Activated effector memory CD4-positive, alpha-beta T cell treated with anti-CD3 and anti-CD28 coated beads, Interleukin-2, amount 50 U/mL, for 16 hours (primary cell): Measurements from ENCODE around the gene ZKSCAN7.
"Not testable (repeated sequence)": the region's sequence is repeated elsewhere in the genome, so short reads cannot be mapped to it uniquely, and the experiment has no call there.

ENCODE experiments used
- DNase-seq: peaks from one replicate; pipeline ENCODE4 v3.0.0-alpha.2; 2020

The ZKSCAN7 gene

DNA sequence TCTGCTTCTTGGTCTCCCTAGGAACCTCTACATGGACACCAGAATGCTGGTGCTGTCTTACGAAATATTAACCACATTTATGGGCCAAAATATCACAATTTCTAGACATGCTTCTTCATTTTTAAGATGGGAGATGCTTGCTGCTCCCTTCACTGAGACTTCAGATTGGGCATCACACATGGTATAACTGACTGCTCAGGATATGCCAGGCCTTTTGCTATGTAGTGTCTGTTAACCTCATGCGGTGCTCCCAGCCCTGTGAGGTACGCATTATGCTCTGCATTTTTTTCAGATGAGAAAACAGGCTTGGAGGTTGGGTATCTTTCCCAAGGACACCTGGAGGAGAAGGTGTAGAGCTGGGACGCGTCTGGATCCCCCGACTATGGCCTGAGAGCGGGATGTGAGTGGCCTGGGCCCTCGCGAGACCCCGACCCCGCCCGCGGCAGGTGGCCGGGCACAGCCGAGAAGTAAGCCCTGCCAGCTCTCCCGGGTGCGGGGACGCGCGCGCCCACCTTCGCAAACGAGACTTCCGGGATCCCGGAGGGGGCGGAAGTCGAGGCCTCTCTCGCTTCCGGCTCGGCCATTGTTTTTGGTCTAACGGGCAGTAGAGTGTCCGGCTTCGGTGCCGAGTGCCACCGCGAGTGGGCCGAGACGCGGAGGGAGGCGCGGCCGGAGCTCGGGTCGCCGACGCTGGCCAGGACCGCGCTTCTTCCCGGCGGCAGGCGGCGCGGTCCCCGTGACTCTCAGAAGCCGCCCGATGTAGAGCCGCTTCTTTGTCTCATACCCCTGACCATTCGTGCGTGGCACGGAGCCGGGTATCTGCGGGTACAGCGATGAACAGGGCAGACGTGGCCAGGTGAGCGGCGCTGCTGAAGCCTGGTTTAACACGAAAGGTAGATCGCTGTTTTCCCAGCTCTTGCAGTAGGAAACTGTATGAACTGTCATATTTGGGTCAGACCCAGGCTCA lies at the start of gene ZKSCAN7:
Gene ZKSCAN7, plus strand, starts transcription at position 568 of the 967 bp plus-strand sequence. CDS start 1,855 bp downstream, outside the sequence.
- peak; percentile 81 for DNase-seq

DNA sequence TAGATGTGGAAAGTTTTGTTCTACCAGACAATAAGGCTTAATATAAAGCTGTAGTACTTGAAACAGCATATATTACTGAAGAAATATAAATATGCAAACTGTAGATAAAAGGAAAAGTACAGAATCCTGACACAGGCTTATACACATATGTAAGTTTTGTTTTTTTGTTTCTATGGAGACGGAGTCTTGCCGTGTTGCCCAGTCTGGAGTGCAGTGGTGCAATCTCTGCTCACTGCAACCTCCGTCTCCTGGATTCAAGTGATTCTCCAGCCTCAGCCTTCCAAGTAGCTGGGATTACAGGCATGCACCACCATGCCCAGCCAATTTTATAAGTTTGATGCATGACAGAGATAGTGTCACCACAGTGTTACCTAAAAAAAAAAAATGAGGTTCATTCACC lies 48.4 kb upstream of the ZKSCAN7 start:
- DNase-seq, result no peak

DNA sequence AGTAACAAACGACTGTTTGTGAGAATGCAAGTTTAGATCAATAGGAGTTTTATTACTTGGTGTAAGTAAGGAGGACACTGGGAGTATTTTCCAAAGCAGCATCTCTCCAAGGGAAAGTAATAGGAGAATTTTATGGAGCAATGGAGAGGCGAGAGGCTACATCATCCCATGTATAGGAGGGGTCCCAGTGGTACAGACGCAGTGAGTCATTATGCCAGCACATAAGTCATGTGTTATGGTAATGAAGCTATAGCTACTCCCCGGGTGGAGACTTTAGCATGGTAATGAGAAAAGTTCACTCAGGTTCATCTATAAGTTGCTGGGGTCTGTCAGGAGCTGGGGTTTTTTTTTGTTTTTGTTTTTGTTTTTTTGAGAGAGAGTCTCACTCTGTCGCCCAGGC lies 48.0 kb upstream of the ZKSCAN7 start:
- DNase-seq, result no peak

DNA sequence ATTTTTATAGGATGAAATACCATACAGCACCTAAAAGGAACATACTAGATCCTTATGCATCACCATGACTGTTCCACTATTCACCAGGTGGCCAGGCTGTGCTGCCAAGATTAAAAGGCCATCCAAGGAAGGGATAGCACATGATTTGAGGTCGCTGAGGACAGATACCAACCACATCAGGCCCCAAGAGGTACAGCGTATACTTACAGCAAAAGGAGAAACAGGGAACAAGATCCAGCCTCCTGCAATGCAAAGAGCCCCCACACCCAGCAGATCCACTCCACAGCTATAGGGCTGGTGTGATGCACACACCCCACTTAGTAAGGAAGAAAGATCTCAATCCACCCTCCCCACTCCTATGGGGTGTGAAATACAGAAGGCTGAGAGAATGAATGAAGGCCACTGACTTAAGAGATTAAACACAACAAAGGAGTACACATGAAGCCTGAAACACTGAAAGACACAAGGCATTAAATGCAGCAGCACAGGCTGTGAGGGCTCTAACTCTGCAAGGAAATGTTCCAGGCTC lies 45.5 kb upstream of the ZKSCAN7 start:
- no peak for DNase-seq

DNA sequence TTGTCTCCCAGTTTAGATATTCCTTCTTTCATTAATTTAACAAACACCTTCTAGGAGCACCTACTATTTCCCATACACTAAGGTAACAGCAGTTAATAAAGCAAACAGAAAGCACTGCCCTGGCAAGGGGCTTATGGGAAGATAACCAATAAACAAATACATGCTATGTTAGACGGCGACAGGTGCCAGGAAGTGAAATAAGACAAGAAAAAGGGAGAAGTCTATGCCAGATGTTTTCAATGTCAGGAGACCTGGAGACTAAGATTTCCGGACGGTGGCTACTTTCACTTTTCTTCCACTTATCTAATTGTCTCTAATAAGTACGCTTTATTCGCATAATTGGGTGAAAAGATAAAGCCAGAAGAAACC lies 45.0 kb upstream of the ZKSCAN7 start:
- no peak for DNase-seq

DNA sequence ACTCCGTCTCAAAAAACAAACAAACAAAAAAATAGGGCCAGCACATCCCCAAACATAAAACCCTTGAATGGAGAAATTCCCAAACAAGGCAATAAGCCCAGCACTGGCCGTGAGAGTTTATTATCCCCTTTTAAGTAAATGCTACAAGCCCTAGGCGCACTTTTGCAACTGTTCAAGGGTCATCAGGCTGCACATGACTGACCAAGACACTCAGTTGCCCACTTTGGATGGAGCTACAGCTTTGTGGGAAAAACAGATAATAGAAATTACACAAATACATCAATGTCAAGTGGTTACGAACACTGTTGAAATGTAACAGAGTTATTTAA lies 43.8 kb upstream of the ZKSCAN7 start:
- DNase-seq, result no peak

DNA sequence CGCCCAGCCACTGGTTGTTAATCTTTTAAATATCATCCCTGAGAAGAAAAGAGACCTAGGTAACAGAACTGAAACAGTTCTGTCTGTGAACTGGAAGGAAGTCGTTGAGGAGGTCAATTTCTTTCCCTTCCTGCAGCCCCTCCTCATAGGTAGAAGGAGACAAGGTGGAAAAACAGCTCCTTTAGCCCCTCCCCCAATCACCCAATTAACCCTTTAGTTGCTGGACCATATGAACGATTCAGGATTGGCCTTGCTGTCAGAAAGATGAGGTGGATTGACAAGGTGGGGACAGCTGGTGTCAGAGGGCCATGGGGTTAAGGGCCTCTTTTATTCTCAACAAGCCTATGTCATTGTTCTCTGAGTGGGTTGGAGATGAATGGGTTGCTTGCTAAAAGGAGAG lies 41.5 kb upstream of the ZKSCAN7 start:
- DNase-seq, result no peak

DNA sequence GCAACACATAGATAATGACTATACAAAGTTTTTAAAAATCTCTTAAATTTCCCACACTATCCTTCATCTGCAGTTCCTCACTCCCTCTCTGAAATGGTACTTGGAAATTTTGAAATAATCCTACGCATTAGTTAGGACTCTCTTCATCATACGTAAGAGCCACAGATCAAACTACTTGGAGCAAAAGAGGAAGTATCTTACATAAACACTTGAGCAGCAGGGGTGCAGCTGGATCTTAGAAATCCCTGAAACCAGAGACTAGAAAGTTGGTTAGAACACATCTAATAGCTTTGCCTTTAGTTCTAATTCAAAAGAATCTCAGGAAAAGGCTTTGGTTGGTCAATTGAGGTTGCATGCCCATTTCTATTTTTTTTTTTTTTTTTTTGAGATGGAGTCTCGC lies 38.8 kb upstream of the ZKSCAN7 start:
- no peak for DNase-seq

DNA sequence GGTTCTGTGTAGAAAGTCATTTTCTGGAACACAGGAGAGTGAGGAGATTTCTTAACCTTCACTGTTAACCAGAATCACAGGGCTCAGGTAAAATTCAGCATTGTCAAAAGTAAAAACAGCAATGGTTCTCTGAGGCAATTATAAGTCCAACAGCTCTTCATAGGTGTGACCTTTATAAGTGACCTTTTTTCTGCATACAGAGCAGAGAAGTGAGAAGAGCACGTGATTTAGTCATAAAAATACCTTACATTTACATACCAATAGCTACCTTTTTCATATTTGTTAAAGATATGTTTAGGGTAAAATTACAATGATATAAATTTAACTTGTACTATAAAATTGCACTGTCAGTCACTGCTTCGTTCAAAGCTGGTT lies 36.2 kb upstream of the ZKSCAN7 start:
- DNase-seq, result no peak

DNA sequence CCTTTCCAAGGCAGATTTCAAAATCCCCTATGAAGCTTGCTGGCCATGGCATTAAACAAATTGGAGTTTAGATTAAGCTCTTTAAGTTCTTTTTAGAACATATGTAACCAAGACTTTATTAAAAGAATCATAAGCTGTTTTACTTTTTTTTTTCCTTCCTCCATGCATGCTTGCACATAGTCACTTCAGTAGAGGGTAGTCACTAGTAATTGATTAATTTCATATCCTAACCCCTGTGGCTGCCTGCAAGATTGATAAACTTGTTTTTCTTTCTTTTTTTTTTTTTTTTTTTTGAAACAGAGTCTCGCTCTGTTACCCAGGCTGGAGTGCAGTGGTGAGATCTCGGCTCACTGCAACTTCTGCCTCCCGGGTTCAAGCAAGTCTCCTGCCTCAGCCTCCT lies 33.3 kb upstream of the ZKSCAN7 start:
- DNase-seq, result no peak

DNA sequence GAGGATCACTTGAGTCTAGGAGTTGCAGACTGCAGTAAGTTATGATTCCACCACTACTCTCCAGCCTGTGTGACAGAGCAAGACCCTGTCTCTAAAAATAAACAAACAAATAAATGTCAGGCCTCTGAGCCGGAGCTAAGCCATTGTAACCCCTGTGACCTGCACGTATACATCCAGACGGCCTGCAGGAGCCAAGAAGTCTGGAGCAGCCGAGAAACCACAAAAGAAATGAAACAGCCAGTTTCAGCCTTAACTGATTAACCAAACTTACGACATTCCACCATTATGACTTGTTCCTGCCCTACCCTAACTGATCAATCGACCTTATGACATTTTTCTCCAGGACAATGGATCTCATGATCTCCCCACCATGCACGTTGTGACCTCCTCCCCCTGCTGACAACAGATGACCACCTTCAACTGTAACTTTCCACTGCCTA lies 32.5 kb upstream of the ZKSCAN7 start:
- no peak for DNase-seq

DNA sequence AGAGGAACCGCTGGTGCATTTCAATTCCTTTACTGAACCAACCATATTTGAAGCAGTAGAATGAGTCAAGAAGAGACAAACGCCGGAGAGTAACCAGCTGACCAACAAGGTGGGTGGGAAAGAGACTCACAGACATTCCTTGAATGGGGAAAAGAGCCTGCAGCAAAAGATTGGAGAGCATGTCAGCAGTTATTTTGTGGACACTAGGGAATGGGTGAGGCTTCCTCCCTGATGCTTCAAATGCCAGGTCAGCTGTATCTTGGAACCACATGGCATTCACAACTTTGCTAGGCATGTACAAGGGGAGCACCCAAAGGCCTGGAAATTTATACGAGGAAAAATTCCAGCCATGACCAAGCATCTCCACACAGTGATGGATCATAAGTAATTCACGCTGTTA lies 29.9 kb upstream of the ZKSCAN7 start:
- DNase-seq, result no peak

DNA sequence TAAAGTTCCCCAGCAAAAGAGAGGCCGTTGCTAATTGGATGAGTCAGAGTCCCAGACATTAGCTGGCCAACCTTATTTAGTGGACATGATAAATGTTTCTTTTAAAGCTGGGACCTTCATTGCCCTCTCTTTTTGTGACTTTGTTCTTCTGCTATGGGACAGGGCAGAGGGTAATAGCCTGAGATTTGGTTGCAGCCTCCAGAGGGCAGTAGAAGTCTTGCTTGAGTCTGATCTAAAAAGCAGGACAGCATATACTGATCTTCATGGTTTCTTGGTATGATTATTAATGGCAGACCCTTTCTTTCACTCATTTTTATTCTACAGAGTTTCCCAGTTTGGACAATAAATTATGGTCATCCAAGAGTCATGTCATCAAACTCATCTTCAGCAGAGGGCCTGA lies 25.1 kb upstream of the ZKSCAN7 start:
- DNase-seq, result no peak

DNA sequence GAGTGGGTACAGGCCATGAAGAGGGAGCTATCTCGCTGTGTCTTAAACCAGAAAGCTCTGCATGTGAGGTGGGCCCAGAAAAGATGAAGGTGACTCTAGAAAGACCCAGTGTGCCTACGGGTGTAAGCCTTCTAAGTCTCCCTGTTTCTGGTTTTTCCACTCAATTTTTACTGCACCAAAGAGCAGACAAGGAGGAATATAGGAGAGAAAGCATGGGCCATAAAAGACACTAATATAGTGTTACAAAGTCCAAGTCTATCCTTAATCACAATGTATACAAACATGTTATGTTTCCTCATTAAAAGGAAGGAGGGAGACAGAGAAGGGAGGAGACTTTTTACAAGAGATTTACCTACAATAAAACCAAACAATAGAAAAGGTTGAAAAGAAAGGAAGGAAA lies 24.1 kb upstream of the ZKSCAN7 start:
- DNase-seq, result no peak

DNA sequence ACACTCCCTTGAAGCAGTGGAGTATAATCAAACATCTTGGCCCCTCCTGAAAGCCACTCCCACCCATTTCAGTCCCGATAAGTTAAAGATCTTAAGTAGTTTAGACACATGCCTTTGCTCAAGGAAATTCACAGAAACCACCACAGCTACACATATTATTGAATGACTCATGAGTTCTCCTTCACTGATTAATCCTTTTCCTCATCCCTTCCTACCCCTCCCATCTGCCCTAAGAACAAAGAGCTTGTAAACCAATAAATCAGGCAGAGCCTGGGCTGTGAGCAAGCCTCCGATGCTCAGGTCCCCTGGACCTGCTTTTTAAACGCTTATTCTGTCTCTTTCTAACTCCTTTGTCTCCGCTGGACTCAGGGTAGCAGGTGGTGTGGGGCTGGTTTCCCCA lies 20.3 kb upstream of the ZKSCAN7 start:
- DNase-seq, result not testable (repeated sequence)

DNA sequence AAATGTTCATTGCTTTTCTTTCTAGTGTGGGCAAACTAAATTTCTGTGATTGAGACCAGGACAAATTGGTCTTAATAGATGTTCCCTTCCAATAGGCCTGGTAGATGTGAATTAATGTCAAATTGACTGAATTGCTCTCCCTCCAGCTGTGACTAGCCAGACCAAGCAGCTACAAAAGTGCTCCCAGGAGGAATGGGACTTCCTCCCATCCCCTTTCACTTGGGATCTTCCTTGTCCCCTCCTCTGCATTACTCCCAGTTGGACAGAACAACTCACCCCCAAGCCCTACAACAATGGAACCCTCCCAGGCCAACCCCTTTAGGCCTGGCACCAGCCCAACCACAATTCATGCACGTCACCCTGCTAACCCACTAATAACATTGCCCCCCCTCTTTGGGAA lies 19.6 kb upstream of the ZKSCAN7 start:
- no peak for DNase-seq

DNA sequence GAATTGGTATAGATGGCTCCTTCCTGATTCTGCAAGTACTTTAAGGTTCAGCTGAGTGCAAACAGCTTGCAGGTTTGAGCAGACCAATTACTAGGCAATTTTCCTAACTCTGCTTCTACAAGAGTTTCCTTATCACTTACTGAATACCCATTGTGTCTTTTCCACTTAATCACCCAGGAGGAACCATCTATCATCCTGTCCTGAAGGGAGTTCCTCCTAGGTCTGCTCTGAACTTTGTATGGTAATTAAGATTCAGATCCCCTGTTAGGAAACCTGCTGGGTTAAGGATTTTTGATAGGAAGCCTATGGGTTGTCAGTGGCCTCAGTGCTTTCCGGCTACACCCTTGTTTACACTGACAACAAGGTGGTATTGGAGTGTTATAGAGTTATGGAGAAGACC lies 10.2 kb upstream of the ZKSCAN7 start:
- not testable (repeated sequence) for DNase-seq

DNA sequence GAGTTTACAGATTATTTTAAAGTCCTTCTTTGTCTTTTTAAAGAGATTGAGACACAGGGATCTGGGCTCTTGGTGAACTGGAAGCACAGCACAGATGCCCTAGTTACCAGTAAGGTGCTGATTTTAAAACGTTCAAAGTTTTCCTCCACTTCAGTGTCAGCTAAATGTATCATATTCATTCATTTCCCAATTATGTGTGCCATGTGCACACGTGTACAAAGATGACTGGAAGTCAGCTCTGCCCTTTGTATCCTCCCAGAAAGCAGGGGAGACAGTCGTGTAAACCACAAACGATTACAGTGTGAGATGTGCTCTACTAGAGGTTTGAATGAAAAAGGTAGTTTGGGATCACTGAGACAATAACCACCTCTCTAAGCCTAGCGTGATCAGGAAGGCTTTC lies 730 bp downstream of the ZKSCAN7 start:
- DNase-seq, result no peak

DNA sequence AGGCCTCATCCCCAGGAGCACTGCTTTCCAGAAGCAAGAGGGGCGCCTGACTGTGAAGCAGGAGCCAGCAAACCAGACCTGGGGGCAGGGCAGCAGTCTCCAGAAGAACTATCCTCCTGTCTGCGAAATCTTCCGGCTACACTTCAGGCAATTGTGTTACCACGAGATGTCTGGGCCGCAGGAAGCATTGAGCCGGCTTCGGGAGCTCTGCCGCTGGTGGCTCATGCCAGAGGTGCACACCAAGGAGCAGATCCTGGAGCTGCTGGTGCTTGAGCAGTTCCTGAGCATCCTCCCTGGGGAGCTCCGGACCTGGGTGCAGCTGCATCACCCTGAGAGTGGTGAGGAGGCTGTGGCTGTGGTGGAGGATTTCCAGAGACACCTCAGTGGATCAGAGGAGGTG lies 2.1 kb downstream of the ZKSCAN7 start:
- DNase-seq, result no peak

DNA sequence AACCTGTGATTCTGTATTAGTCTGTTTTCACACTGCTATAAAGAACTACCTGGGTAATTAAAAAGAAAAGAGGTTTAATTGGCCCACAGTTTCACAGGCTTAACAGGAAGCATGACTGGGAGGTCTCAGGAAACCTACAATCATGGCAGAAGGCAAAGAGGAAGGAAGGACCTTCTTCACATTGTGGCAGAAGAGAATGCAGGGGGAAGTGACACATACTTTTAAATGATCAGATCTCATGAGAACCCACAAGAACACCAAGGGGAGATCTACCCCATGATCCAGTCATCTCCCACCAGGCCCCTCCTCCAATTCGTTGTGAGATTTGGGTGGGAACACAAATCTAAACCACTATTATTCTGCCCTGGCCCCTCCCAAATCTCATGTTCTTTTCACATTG lies 6.1 kb downstream of the ZKSCAN7 start:
- no peak for DNase-seq

DNA sequence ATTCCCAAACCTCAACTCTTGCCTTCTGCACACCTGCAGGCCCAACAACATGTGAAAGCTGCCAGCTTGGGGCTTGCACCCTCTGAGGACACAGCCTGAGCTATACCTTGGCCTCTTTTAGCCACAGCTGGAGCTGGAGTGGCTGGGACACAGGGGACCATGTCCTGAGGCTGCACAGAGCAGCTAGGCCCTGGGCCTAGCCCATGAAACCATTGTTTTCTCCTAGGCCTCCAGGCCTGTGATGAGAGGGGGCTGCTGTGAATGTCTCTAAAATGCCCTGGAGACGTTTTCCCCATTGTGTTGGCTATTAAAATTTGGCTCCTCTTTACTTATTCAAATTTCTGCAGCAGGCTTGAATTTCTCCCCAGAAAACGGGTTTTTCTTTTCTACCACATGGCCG lies 7.2 kb downstream of the ZKSCAN7 start:
- DNase-seq, result no peak

DNA sequence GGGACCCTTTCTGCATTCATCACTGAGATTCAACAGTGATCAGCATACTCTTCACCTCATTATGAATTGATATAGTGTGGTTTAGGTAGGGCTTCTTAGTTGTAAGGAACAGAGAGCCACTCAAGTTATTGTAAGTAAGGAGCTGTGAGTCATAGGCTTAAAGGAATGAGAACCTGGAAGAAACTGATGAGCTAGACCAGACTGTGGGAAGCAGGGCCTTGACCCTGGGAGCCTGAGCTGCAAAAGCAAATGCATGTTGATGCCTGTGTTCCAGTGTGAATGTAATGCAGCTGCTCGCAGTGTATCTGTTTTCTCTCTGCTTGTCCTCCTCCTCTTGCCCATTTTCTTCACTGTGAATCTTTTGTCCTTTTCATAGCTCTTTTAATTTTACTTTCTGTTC lies 13.6 kb downstream of the ZKSCAN7 start:
- DNase-seq, result no peak

DNA sequence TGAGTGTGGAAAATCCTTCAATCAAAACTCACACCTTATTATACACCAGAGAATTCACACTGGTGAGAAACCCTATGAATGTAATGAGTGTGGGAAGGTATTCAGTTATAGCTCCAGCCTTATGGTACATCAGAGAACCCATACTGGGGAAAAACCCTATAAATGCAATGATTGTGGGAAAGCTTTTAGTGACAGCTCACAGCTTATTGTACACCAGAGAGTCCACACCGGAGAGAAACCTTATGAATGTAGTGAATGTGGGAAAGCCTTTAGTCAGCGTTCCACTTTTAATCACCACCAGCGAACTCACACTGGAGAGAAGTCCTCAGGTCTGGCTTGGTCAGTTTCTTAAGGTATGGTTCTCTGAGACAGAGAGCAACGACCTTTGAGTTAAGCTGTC lies 16.0 kb downstream of the ZKSCAN7 start:
- DNase-seq, result no peak

DNA sequence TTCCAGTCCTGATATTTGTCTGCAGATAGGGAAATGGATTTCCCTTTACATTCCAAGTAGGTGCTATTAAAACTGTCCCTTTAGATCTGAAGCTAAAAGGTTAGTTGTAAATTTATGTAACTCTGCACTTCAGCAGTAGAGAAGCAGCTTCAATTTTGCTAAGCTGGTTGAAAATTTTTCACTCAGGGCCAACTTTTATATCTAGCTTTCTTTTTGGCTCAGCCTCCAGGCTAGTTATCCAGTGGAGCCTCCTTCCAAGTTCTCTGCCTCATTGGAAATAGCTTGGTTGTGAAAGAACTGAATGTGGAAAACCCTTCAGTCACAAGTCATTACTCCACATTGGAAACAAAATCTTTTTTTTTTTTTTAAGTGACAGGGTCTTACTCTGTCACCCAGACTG lies 21.6 kb downstream of the ZKSCAN7 start:
- no peak for DNase-seq
